ENCODE results near the gene IL10.

The IL10 gene

GRCh38 chr1:206761159-206761768 lies 11.0 kb downstream of the IL10 start (continued):
- no peak for TF ChIP-seq ZNF248 (tag by site-specific recombination; IDR thresholded peaks at IDR 0.05)
- TF ChIP-seq, protein P1, sequence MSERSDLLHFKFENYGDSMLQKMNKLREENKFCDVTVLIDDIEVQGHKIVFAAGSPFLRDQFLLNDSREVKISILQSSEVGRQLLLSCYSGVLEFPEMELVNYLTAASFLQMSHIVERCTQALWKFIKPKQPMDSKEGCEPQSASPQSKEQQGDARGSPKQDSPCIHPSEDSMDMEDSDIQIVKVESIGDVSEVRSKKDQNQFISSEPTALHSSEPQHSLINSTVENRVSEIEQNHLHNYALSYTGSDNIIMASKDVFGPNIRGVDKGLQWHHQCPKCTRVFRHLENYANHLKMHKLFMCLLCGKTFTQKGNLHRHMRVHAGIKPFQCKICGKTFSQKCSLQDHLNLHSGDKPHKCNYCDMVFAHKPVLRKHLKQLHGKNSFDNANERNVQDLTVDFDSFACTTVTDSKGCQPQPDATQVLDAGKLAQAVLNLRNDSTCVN (tag by site-specific recombination; optimal IDR thresholded peaks at IDR 0.05): no peak
- TF ChIP-seq REPIN1 (tag by site-specific recombination; IDR thresholded peaks at IDR 0.05; ENCODE audit: low read depth): no peak
- TF ChIP-seq GLIS2 (tag by site-specific recombination; IDR thresholded peaks at IDR 0.05): no peak
- TF ChIP-seq ZNF416 (tag by site-specific recombination; IDR thresholded peaks at IDR 0.05): no peak
- no peak for TF ChIP-seq ZNF488 (tag by site-specific recombination; IDR thresholded peaks at IDR 0.05)
- no peak for TF ChIP-seq ZBTB8A (tag by site-specific recombination; IDR thresholded peaks at IDR 0.05)
- TF ChIP-seq, protein P2, sequence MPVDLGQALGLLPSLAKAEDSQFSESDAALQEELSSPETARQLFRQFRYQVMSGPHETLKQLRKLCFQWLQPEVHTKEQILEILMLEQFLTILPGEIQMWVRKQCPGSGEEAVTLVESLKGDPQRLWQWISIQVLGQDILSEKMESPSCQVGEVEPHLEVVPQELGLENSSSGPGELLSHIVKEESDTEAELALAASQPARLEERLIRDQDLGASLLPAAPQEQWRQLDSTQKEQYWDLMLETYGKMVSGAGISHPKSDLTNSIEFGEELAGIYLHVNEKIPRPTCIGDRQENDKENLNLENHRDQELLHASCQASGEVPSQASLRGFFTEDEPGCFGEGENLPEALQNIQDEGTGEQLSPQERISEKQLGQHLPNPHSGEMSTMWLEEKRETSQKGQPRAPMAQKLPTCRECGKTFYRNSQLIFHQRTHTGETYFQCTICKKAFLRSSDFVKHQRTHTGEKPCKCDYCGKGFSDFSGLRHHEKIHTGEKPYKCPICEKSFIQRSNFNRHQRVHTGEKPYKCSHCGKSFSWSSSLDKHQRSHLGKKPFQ (tag by site-specific recombination; IDR thresholded peaks at IDR 0.05): no peak
- no peak for TF ChIP-seq WT1 (tag by site-specific recombination; IDR thresholded peaks at IDR 0.05)
- TF ChIP-seq ZNF155 (tag by site-specific recombination; IDR thresholded peaks at IDR 0.05): no peak
- TF ChIP-seq ZNF530 (tag by site-specific recombination; IDR thresholded peaks at IDR 0.05; ENCODE audit: low read depth): no peak

- POLR2A ChIA-PET: no interaction called here
- CTCF ChIA-PET: interaction anchor here (0.6 to 2.7 kb wide), 7 partner anchors 25 to 255 kb away, joined by 3 to 10 read pairs (median 5); partner anchors contain the start of gene IL20
- H3K4me3 ChIP-seq (ENCODE audit: low read depth, low read length): no peak overlapping the region
- TF ChIP-seq ZNF670 (tag by site-specific recombination; IDR thresholded peaks at IDR 0.05; ENCODE audit: low read depth): no peak
- H3K9me3 ChIP-seq (ENCODE audit: control insufficient read depth, insufficient read depth, low read depth, low read length): no peaks in the 10 kb centered on the region
- no peaks in the 10 kb centered on the region for H3K36me3 ChIP-seq (ENCODE audit: control insufficient read depth in 2 of 2, insufficient read depth in 1 of 2, low read length in 2 of 2)
- no peaks in the 10 kb centered on the region for H3K4me1 ChIP-seq (ENCODE audit: control insufficient read depth, insufficient read depth, low read length)
- H3K27ac ChIP-seq (ENCODE audit: extremely low read depth, low read depth, low read length): no peak overlapping the region
These were observed 11.7 kb downstream of the IL10 start for GRCh38 chr1:206760590-206760989.

DNA sequence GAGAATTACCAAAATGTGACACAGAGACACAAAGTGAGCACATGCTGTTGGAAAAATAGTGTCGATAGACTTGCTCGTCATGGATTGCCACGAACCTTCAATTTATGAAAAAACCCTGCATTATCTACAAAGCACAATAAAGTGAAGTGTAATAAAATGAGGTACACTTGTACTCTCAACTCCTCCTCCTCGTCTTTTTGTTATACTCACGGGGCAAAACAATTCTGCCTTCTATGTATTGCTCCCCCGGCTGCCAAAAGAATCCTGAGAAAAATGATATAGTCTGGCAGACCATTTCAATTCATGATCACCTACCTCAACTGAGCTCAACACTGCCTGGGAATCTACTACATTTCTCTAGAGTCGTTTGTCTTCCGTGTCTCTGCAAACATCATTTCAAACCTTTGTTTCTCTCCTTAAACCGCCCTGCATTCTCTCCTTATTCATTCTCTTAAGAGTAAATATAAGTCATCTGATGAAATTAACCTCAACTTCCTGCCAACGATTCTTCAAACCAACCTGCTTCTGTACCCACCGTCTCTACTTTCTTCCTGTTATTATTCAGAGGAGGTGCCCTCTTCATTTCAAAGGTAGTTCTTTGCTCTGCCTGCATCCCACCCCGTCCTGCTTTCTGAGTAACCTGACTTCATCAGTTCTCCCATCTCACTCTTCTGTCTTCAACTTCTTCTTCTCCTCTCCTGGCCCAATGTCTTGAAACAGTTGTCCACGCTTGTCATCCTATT lies 14.6 kb downstream of the IL10 start:
- Histone ChIP-seq H3K4me1 (ENCODE audit: control insufficient read depth, insufficient read depth, low read length) (no peaks in the 10 kb centered on the region), H3K27ac (ENCODE audit: extremely low read depth, low read depth, low read length) (no peak overlapping the region), H3K36me3 (ENCODE audit: control insufficient read depth in 2 of 2, insufficient read depth in 1 of 2, low read length in 2 of 2) (no peaks in the 10 kb centered on the region), H3K9me3 (ENCODE audit: control insufficient read depth, insufficient read depth, low read depth, low read length) (no peaks in the 10 kb centered on the region), H3K4me3 (ENCODE audit: low read depth, low read length) (no peak overlapping the region)
- ChIA-PET POLR2A (no interaction called here), CTCF (interaction anchor here (1.2 kb wide), 1 partner anchor 155 kb away, joined by 3 read pairs; no protein-coding TSS in a partner anchor)
- TF ChIP-seq ZNF366 (tag by site-specific recombination; conservative IDR thresholded peaks at IDR 0.05): no peak
- no peak for TF ChIP-seq ZNF280D (tag by site-specific recombination; IDR thresholded peaks at IDR 0.05)
- no peak for TF ChIP-seq ZNF558 (tag by site-specific recombination; IDR thresholded peaks at IDR 0.05)
- TF ChIP-seq ZNF548 (tag by site-specific recombination; IDR thresholded peaks at IDR 0.05): no peak
- TF ChIP-seq SP3 (tag by site-specific recombination; IDR thresholded peaks at IDR 0.05): no peak
- TF ChIP-seq ZNF239 (tag by site-specific recombination; IDR thresholded peaks at IDR 0.05): no peak
- no peak for TF ChIP-seq ZFP69B (tag by site-specific recombination; IDR thresholded peaks at IDR 0.05)
- no peak for TF ChIP-seq ZNF629 (tag by site-specific recombination; IDR thresholded peaks at IDR 0.05)
- TF ChIP-seq, protein P3, sequence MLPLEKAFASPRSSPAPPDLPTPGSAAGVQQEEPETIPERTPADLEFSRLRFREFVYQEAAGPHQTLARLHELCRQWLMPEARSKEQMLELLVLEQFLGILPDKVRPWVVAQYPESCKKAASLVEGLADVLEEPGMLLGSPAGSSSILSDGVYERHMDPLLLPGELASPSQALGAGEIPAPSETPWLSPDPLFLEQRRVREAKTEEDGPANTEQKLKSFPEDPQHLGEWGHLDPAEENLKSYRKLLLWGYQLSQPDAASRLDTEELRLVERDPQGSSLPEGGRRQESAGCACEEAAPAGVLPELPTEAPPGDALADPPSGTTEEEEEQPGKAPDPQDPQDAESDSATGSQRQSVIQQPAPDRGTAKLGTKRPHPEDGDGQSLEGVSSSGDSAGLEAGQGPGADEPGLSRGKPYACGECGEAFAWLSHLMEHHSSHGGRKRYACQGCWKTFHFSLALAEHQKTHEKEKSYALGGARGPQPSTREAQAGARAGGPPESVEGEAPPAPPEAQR (tag by site-specific recombination; IDR thresholded peaks at IDR 0.05): no peak
- no peak for TF ChIP-seq ZNF335 (tag by site-specific recombination; conservative IDR thresholded peaks at IDR 0.05)
